ENCODE data around the gene BTF3L4.

DNA sequence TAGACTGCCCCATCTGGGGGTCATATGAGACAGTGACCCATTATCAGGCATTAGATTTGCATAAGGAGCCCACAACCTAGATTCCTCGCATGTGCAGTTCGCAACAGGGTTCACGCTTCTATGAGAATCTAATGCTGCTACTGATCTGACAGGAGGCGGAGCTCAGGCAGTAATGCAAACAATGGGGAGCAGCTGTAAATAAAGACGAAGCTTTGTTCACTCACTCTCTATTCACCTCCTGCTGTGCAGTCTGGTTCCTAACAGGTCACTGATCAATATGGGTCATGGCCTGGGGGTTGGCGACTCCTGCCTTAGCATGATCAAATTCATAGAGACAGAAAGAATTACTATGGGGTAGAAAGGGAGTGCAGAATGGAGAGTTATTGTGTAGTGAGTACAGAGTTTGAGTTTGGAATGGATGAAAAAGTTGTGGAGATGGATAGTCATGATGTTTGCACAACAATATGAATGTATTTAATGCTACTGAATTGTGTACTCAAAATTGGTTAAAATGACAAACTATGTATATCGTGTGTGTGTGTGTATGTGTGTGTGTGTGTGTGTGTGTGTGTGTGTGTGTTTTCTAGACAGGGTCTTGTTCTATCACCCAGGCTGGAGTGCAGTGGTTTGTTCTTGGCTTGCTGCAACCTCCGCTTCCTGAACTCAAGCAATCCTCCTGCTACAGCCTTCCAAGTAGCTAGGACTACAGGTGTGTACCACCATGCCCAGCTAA is 42.2 kb downstream of the BTF3L4 start:
- no peak for TF ChIP-seq EZH2phosphoT487 (IDR thresholded peaks at IDR 0.05; ENCODE audit: low read depth, severe bottlenecking, unreplicated experiment)
- TF ChIP-seq CTCF (IDR thresholded peaks at IDR 0.05; ENCODE audit: poor library complexity): no peak
- TF ChIP-seq EZH2 (IDR thresholded peaks at IDR 0.05; ENCODE audit: borderline replicate concordance): no peak

All from hepatocyte (in vitro differentiated cells).